DMS53 (cell line): ENCODE results near the gene NPBWR2.
"Not testable (repeated sequence)": the region's sequence is repeated elsewhere in the genome, so short reads cannot be mapped to it uniquely, and the experiment has no call there.

Experiments used
- DNase-seq: peaks from one replicate; lab custom pipeline; 2025; lab: John Stamatoyannopoulos, UW

The NPBWR2 gene

DNA sequence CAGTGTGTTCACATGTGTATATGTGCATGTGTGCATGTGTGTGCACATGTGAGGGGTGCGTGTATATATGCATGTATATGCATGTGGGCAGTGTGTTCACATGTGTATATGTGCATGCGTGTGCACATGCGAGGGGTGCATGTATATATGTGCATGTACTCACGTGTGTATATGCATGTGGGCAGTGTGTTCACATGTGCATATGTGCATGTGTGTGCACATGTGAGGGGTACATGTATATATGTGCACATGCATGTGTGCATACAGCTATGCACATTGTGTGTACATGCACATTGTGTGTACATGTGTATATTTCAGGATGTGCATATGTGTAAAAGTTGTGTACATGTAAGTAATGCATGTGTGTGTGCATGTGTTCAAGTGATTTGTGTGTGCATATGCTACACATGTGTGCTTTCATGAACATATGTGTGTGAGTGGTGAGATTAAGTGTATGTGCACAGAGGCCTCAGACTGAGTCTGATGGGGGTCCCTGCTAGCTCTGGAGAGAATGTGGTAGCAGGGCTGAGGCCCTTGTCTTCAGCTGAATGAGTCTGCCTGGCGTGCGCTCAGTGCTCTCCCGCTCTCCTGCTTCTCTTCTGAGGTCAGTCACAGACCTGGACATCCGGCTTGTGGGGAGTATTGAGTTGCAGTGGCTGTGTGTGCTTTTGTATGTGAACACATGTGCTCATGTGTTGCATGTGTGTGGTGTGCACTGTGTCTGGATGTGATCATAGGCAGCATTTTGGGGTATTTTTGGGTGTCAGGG is 37.0 kb upstream of the NPBWR2 start:
- DNase-seq: no peak

DNA sequence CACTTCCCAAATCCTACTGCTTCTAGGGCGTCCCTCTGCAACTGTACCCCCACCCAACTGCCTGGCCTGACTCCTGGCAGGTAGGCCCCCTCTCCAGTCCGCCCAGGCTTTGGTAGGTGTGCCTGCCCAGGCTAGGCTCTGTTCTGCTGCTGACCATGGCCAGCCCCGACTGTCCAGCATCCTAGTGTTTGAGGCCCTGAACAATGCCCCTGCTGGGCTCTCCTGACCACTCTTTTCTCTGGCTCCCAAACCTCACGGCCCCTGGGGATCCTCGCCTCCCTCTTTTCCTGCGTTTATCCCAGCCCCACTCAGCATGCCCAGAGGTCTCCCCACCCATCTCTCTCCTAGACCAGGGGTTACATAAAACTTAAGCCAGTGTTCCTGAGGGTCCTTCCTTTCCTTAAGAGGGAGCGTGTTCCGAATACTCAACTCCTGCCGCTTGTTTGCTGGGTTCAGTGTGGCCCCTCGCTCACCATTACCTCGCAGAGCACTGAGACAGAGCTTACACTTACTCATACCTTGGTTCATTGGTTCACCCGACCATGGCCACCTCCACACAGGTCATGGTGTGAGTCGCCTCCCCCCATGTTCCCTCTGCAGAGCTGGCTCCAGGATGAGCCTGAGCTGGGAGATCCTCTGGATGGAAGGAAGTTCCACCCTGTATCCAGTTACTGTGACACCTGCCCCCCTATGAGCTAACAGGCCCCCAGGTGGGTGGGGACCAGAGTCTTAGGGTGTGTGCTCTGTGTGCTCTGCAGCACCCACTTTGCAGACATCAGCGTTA is 35.8 kb upstream of the NPBWR2 start:
- DNase-seq: peak; percentile 42

DNA sequence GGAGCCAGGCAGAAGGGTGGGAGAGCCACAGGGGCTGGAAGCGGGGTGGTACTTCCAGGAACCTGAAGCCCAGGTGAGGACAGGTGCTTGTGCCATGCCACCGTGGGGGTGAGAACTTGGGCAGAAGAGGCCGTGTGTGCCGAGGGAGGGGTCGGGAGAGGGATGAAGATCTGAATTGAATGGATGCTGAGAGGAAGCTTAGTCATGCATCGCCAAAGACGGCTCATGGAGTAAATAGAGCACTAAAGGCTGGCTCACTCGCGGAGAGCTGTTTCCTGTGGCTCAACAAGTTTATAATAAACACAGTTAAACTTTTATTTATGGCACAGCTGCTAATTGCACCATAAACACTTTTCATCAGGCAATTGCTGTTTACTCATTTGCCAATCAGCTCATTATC is 35.2 kb upstream of the NPBWR2 start:
- peak; percentile 80 for DNase-seq

DNA sequence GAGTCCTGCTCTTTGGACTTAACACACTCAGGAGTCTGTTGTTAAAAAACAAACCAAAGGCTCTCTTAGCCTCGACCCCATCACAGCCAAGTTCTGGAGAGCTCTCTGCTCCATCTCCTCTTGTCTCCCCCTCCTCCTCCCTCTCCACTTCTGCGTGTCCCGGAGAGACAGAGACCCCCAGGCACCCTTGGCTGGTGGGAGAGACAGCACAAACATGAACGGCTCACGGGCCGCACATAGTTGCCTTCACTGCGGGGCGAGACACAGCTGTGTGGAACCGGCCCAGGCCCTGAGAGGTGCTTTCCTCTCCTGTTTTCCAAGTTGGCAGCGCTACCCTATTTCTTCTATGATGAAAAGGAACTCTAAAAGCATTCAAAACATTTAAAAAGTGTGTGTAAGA is 33.6 kb upstream of the NPBWR2 start:
- DNase-seq: no peak

DNA sequence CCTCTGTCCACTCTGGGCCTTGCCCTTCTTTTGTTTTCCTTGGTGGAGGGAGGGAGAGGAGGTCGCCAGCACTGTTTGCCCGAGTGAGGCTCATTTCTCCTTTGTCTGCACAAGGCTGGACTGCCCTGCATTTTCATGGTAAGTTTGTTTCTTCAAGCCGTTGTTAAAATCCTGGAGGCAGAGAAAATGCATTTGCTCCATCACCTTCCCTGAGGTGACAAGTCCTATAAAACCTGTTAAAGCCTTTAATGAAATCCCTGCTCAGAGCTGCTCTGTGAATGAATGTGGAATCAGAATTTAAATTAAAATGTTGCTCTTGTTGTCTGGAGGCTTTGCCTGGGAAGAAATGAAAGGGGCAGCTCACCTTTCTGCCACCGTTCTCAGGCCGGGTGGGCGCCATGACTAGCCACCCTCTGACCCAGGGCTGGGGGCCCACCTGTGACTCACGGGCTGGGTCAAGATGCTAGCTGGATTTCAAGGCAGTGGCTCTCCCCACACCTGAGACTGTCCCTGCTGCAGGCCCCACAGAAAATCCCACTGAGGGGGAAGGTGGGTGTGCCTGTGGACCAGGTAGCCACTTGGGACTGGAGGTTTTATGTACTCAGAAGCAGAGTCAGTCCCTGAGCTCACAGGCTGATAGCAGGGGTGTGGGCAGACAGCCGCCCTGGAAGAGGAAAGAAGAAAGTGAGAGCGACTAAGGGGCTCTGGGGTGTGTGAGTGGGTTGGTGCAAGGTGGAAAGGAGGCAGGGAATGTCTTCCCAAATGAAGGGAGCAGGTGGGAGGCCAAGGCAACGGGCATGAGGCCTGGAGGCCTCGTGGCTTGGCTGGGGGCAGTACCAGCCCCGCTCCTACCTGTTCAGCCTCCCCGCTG is 32.9 kb upstream of the NPBWR2 start:
- DNase-seq: no peak

DNA sequence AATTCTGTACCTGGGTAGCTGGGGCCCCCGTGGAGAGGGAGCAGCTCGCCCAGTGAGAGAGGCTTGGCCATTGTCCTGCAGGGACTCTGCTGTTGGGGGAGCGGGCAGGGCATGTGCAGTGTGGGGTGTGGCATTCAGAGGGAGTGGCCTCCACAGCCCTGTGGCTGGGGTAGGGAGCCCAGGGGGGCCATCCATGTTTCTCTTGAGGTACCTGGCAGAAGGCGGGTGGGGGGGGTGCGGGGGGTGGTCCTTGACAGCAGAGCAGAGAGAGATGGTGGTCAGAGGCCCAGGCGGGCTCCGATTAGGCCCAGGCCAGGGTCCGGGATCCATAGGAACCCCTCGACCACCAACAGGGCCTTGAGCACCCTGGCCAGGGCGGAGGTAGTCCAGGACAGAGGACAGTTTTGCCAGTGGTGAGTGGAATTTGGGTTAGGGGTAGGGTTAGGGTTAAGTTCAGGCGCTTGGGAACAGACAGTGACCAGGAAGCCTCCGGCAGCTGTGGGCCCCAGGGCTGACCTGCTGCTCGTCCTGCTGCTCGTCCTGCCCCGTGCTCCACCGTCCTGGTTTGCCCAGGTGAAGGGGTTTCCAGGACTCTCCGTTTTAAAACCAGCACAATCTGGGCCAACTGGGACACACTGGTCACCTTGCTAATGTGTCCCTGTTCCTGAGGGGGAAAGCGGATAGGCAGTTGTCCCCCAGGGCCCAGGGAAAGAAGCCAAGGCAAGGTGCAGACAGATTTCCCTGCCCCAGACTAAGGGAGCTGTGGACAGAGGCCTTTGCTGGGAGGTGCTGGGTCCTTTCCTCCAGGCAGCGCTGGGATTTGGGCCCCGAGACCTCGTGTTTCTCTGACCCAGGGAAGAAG is 32.1 kb upstream of the NPBWR2 start:
- no peak for DNase-seq

DNA sequence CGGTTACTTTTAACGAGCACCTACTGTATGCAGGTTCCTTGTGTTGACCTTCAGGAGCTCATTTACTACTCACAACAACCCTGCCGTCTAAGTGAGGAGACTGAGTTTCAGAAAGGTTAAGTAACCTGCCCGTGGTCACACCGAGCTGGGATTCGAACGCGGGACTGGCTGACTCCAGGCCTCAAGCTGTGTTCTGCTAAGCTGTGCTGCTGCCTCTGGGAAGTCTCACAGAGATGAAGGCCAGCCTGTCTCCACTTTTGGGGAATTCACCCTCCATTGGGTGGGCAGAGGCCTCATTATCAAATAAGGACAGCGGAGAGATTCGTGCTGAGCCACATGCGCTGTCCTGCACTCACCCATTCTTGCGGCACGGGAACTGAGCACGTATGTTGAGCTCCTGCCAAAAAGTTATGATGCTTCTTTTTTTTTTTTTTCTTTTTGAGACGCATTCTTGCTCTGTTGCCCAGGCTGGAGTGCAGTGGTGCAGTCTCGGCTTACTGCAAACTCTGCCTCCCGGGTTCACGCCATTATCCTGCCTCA is 31.0 kb upstream of the NPBWR2 start:
- no peak for DNase-seq

DNA sequence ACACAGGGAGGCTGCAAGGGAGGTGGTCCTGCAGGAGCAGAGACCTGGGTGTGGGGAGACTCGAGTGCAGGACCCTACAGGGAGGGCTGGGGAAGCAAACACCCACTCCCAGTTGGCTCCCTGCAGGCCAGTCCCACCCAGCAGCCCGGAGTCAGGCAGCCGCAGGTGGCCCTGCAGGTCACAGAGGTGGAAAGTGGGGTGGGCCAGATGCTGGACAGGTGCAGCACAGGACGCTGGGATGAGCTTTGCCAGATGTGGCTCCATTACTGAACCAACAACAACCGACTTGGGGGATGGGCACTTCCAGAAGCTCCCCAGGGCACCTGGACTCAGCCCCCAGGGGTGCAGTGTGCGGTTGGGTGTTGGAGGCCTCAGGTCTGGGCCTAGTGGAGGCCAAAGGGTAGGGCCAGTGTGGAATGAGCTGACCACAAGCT is 30.2 kb upstream of the NPBWR2 start:
- DNase-seq: no peak

DNA sequence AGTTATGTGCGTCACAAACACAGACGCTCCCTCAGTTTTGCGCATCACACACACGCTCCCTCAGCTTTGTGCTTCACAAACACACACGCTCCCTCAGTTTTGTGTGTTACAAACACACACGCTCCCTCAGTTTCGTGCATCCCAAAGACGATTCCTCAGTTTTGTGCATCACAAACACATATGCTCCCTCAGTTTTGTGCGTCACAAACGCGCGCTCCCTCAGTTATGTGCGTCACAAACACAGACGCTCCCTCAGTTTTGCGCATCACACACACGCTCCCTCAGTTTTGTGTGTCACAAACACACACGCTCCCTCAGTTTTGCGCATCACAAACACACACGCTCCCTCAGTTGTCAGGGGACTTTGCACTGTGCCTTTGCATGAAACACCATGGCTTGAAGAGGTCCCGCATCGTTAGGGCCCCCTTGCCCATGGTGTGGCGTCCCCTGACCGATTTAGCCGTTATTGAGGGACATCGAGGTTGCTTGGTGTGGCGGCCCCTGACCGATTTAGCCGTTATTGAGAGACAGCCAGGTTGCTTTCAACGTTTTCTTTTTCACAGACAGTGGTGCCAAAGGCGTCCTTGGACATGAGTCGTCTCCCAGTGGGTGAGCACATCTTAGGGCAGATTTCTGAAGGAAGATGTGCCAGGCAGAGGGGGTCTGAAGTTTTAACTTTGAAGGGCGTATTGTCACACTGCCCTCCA is 28.8 kb upstream of the NPBWR2 start:
- no peak for DNase-seq

DNA sequence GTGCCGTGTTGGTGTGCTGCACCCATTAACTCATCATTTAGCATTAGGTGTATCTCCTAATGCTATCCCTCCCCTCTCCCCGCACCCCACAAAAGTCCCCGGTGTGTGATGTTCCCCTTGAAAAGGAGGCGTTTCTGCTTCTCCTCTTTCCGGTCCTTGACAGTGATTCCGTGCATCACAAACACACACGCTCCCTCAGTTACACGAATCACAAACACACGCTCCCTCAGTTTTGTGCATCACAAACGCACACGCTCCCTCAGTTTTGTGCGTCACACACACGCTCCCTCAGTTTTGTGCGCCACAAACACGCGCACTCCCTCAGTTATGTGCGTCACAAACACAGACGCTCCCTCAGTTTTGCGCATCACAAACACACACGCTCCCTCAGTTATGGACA is 27.4 kb upstream of the NPBWR2 start:
- peak; percentile 30 for DNase-seq

DNA sequence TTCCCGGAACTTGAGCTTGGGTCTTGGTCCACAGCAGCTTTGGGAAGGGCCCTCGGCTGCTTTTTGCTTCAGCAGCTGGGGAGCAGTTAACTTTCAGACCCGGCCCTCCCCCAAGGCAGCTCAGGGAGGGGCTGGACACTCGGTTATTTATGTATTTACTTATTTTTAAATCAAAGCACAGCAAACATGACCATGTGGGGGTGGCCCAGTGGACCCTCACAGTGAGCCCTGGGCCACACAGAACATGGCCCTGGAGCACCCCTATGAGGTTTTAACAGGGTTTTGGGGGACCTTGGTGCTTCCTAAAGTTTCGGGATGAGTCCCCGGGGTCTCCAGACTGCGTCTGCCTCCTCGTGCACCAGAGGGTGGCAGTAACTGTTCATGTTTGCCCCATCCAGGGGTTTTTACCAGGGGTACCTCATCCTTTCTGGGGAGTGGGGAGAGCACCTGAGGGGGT is 26.6 kb upstream of the NPBWR2 start:
- DNase-seq: peak; percentile 47

DNA sequence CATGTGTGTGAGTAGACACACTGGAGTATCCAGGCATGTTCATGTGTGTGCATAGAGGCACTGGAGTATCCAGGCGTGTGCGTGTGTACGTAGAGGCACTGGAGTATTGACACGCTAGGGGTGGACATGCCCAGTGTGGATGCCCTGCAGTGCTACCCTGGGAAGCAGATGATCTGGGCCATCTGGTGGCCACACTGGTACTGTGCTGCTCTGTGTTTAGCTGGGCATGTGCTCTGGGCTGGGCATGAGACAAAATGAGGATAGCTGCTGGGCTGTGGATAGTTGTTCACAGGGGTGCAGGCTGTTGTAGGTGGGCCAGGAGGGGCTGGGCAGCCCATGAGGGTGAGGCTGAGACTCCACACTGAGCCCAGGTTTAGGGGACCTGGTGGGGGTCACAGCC is 24.0 kb upstream of the NPBWR2 start:
- DNase-seq: peak; percentile 80

DNA sequence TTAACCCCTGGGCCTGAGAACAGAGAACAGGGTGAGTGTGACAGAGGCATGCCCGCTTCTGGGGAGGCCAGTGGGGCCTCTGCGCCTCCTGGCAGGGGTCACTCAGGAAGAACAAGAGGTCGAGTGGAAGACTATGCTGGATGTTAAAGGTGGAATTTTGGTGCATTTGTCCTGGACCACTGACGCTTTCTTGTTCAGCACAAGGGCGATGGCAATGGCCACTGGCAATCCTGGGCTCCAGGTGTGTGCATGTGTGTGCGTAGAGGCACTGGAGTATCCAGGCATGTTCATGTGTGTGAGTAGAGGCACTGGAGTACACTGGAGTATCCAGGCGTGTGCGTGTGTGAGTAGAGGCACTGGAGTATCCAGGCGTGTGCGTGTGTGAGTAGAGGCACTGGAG is 23.5 kb upstream of the NPBWR2 start:
- DNase-seq: no peak

DNA sequence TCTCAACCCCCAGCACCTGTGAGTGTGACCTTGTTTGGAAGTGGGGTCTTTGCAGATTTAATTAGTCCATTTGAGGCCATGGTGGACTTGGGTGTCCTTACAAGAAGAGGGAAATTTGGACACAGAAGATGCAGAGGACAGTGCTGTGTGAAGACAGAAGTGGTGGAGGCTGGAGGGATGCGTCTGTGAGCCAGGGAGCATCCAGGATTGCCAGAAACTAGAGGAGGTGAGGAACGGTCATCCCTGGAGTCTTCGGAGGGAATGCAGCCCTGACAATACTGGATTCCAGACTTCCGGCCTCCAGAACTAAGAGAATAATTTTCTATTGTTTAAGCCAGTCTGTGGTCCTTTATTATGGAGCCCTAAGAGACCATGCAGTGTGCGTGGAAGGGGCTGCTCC is 22.9 kb upstream of the NPBWR2 start:
- no peak for DNase-seq

DNA sequence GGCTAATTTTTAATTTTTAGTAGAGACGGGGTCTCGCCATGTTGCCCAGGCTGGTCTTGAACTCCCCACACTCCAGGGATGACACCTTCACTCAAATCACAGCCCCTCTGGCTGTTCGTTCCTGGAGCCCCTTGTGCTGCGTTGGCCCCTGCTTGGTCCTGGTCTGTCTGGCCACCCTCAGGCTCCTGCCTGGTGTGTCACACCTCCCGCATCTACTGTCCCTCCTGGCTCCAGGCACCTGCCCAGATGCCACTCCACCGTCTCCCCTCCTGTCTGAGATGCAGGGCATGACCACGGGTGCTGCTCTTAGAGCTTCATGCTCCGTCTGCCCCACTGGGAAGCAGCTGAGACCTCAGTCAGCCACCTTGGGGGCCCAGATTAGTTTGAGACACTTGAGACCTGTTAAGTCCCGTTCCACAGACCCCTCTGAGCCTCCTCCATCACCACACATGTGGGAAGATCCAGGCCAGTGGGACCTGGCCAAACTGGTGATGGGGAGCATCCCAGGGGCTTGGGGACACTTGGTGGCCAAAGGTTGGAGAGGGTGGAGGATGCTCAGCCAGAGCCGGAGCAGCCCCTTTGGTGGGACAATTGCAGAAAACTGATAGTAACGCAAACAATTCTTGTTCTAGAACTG is 21.9 kb upstream of the NPBWR2 start:
- DNase-seq: no peak

DNA sequence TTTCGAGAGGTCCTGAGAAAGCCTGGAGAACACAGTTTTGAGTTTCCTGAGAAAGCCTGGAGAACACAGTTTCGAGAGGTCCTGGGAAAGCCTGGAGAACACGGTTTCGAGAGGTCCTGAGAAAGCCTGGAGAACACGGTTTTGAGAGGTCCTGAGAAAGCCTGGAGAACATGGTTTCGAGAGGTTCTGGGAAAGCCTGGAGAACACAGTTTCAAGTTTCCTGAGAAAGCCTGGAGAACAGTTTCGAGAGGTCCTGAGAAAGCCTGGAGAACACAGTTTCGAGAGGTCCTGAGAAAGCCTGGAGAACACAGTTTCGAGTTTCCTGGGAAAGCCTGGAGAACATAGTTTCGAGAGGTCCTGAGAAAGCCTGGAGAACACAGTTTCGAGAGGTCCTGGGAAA is 16.2 kb upstream of the NPBWR2 start:
- not testable (repeated sequence) for DNase-seq

DNA sequence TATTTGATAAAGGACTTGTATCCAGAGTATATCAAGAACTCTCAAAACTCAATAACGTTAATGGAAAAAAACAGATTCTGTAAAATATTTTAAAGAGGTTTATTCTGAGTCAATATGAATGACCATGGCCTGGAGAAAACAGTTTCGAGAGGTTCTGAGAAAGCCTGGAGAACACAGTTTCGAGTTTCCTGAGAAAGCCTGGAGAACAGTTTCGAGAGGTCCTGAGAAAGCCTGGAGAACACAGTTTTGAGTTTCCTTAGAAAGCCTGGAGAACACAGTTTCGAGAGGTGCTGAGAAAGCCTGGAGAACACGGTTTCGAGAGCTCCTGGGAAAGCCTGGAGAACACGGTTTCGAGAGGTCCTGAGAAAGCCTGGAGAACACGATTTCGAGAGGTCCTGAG is 15.6 kb upstream of the NPBWR2 start:
- not testable (repeated sequence) for DNase-seq

DNA sequence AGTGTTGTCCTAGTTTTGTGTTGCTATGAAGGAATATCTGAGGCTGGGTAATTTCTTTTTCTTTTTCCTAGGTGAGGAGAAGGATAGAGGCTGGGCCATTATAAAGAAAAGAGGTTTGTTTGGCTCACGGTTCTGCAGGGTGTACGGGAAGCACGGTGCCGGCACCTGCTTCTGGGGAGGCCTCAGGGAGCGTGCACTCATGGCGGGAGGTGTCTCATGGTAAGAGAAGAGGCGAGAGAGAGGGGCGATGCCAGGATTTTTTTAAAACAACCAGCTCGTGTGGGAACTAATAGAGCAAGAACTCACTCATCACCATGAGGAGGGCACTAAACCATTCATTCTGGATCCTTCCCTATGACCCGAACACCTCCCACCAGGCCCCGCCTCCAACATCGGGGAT is 14.2 kb upstream of the NPBWR2 start:
- DNase-seq: no peak

DNA sequence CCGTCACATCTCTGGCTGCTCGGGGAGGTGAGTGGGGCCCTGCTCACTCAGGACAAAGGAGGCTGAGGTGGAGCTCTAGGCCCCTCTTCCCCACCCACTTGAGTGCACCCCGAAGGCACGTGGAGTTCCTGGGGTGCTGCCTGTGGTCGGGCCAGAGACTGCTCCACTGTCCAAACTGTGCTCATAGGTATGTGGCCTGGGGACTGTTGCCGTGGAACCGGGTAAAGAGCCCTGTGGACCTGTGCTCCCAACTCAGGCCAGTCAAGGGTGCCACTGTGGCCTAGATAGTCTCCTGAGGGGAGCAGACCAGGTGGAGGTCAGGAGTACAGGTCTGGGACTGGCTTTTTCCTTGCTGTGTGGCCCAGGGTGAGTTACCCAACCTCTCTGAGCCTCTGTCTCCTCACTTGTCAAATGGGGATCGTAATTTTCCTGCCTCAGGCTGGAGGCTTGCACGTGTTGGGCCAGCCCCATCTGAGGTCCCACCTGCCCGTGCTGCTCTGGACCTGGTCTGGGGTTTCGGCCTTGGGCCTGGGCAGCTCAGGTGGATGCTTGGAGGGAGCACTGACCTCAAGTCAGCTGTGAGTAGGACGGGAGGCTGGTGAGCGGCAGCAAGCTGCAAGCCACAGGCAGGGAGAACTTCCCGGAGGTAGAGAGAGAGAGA is 12.4 kb upstream of the NPBWR2 start:
- no peak for DNase-seq

DNA sequence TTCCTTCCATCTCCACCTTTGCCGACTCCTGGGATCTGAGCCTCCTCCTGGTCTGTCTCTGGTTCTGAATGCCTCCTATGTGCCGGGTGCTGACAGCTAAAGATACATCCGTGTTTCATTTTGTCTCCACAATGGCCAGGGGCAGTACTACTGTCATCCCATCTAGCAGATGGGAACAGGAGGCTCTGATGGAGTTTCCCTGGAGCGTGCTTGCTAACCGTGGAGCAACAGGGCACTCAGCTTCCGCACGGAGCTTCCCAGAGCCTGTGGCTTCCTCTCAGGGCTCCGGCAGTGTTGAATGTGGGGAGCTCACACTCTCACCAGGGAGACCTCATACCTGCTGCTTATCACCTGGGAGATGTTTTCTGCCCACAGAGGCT is 11.9 kb upstream of the NPBWR2 start:
- DNase-seq: peak; percentile 28
